Loucy (cell line): ENCODE results near the gene MAML3.

ENCODE experiments used
- H2AFZ ChIP-seq: fragments of 200-600 bp; sonication (generic); 2 replicates; pipeline ENCODE4 v1.6.0; 2016; ENCODE audit warnings: antibody characterized with exemption, mild to moderate bottlenecking, low read length, moderate library complexity
- H3F3A ChIP-seq: fragments of 200-600 bp; 2 replicates; pipeline ENCODE4 v1.6.0; 2016; ENCODE audit warnings: antibody characterized with exemption, low read depth, mild to moderate bottlenecking
- H3K27me3 ChIP-seq: fragments of 200-600 bp; sonication (generic); 2 replicates; pipeline ENCODE4 v1.6.1; 2014; ENCODE audit warnings: low read length, mild to moderate bottlenecking; ENCODE audit not compliant: insufficient read depth, poor library complexity, severe bottlenecking
- H3K36me3 ChIP-seq: fragments of 200-600 bp; sonication (generic); 2 replicates; pipeline ENCODE4 v1.6.1; 2016; ENCODE audit warnings: low read length; ENCODE audit not compliant: insufficient read depth
- H3K4me1 ChIP-seq: fragments of 200-600 bp; sonication (generic); 2 replicates; pipeline ENCODE4 v1.5.1; 2014; ENCODE audit warnings: low read length, mild to moderate bottlenecking; ENCODE audit not compliant: insufficient read depth, poor library complexity, severe bottlenecking
- H3K4me2 ChIP-seq: fragments of 200-600 bp; sonication (generic); 2 replicates; pipeline ENCODE4 v1.6.0; 2014; ENCODE audit warnings: antibody characterized with exemption, low read length, low read depth, mild to moderate bottlenecking; ENCODE audit not compliant: poor library complexity, severe bottlenecking
- H3K4me3 ChIP-seq: fragments of 200-600 bp; sonication (generic); 2 replicates; pipeline ENCODE4 v1.5.1; 2014; ENCODE audit warnings: low read length, mild to moderate bottlenecking, mixed read lengths; ENCODE audit not compliant: poor library complexity, severe bottlenecking
- H3K79me2 ChIP-seq: fragments of 200-600 bp; sonication (generic); 2 replicates; pipeline ENCODE4 v1.6.1; 2014; ENCODE audit warnings: low read length; ENCODE audit not compliant: insufficient read depth
- H3K9ac ChIP-seq: fragments of 200-600 bp; sonication (generic); 2 replicates; pipeline ENCODE4 v1.6.0; 2014; ENCODE audit warnings: mild to moderate bottlenecking, low read depth, low read length, moderate library complexity; ENCODE audit not compliant: poor library complexity, severe bottlenecking
- H3K9me2 ChIP-seq: fragments of 200-600 bp; sonication (generic); replicated peaks from 2 replicates; pipeline ENCODE4 v1.6.1; 2016; ENCODE audit warnings: low read depth, low read length, mixed read lengths
- H3K9me3 ChIP-seq: fragments of 200-600 bp; sonication (generic); 2 replicates; pipeline ENCODE4 v1.6.1; 2014; ENCODE audit warnings: mild to moderate bottlenecking, antibody characterized with exemption, low read length, low read depth; ENCODE audit not compliant: insufficient read depth
- H4K20me1 ChIP-seq: fragments of 200-600 bp; sonication (generic); 2 replicates; pipeline ENCODE4 v1.6.0; 2014; ENCODE audit warnings: antibody characterized with exemption, low read length, mild to moderate bottlenecking; ENCODE audit not compliant: insufficient read depth, poor library complexity, severe bottlenecking
- EZH2phosphoT487 ChIP-seq: fragments of 200-600 bp; IDR thresholded peaks from 2 replicates; pipeline ENCODE4 v1.6.1; 2018; ENCODE audit warnings: antibody characterized with exemption, mild to moderate bottlenecking, moderate library complexity, borderline replicate concordance
- TF ChIP-seq, protein P1 (sequence below): fragments of 200-600 bp; sonication (generic); conservative IDR thresholded peaks from 2 replicates; pipeline ENCODE4 v1.5.1; 2014; ENCODE audit warnings: mild to moderate bottlenecking, antibody characterized with exemption, low read length

Gene MAML3

DNA sequence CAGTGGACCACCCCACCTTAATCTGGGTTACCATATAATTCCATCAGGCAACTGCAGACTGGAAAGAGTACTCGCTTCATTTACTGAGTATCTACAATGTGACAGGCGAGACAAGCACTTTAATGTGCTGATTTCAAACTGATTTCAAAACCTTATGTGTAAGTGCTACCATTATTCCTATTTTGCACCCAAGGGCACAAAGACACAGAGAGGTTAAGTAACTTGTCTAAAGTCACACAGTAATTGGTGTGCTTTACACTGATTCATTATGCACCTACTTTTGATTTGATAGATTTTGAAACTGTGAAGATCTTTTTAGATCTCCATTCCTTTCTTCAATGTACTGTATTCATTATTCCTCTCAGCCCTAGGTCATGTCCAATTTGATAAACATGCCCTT is 296.0 kb downstream of the MAML3 start:
- Histone ChIP-seq H2AFZ (no peak overlapping the region), H3K4me1 (peaks cover 57% of the 10 kb centered on the region), H4K20me1 (no peaks in the 10 kb centered on the region), H3K9me3 (no peaks in the 10 kb centered on the region), H3K9ac (peak overlapping the region; percentile 40), H3K36me3 (no peaks in the 10 kb centered on the region), H3K4me3 (no peak overlapping the region), H3K79me2 (0 out of 2 replicates have a peak, but pooled peaks cover 5% of the 10 kb centered on the region), H3K27me3 (no peaks in the 10 kb centered on the region), H3K4me2 (peak overlapping the region; percentile 81), H3K9me2 (no peaks in the 10 kb centered on the region), H3F3A (peaks cover 5% of the 10 kb centered on the region; the same call in 1 of the 2 replicates)
- TF ChIP-seq EZH2phosphoT487, result no peak
- TF ChIP-seq, protein P1, sequence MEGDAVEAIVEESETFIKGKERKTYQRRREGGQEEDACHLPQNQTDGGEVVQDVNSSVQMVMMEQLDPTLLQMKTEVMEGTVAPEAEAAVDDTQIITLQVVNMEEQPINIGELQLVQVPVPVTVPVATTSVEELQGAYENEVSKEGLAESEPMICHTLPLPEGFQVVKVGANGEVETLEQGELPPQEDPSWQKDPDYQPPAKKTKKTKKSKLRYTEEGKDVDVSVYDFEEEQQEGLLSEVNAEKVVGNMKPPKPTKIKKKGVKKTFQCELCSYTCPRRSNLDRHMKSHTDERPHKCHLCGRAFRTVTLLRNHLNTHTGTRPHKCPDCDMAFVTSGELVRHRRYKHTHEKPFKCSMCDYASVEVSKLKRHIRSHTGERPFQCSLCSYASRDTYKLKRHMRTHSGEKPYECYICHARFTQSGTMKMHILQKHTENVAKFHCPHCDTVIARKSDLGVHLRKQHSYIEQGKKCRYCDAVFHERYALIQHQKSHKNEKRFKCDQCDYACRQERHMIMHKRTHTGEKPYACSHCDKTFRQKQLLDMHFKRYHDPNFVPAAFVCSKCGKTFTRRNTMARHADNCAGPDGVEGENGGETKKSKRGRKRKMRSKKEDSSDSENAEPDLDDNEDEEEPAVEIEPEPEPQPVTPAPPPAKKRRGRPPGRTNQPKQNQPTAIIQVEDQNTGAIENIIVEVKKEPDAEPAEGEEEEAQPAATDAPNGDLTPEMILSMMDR, result no peak

DNA sequence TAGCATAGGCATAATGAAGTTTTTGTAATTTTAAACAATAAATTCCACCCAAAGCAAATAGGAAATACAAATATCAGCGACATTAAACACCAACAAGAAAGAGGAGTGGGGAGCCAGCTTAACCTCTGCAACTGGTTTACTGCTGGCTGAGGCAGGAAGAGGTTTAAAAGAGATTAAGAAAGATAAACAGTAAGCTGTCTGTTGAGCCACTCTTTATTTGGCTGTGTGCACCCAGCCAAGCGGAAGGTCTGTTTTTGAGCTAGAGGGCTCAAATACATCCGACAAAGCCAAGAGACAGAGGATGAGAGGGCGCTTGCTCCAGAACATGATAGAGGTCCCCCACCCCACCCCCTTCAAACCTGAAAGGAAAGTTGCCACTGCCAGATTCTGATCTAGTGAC is 297.0 kb downstream of the MAML3 start:
- Histone ChIP-seq H3K4me2 (peak overlapping the region; percentile 81), H3K9ac (peak overlapping the region; percentile 65), H3K9me3 (no peaks in the 10 kb centered on the region), H3K36me3 (no peaks in the 10 kb centered on the region), H3K9me2 (no peaks in the 10 kb centered on the region), H4K20me1 (no peaks in the 10 kb centered on the region), H3K27me3 (no peaks in the 10 kb centered on the region), H2AFZ (no peak overlapping the region), H3K79me2 (0 out of 2 replicates have a peak, but pooled peaks cover 5% of the 10 kb centered on the region), H3K4me3 (peak overlapping the region; percentile 65), H3K4me1 (peaks cover 57% of the 10 kb centered on the region), H3F3A (peaks cover 5% of the 10 kb centered on the region; the same call in 1 of the 2 replicates)
- TF ChIP-seq, protein P1, result no peak
- no peak for TF ChIP-seq EZH2phosphoT487

DNA sequence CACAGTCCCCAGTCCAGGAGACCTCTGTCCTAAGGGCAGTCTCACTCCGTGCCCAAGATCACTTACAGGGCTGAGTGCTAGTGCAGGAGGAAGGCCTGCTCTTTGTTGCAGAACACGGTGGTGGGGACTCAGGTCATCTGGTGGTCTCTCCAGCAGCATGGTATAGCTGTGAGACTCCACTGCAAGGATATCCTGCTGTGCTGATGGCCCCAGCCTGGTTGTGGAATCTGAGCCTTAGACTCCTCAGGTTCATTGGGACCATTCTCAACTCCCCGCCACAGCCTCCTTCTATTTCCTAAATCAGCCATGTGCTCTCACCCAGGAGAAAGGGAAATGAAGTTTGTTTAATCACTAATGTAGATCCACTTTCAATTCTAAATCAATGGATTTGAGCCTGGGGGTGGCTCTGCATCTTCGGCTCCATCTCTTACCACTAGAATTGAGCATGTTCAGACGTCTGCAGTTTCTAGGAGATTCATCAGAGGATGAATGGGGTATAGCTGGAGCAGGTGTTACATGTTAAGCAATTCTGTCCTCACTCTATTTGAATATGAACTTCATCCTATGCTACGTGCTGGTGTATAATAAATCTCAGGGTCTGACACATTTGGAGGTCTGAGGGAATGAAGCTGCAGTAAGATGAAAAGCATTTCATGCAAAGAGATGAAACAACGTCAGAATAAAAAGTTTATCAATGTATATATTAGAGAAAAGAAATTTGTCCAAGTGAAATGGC is 299.1 kb downstream of the MAML3 start:
- Histone ChIP-seq H3K4me1 (peaks cover 79% of the 10 kb centered on the region), H4K20me1 (no peaks in the 10 kb centered on the region), H3K79me2 (0 out of 2 replicates have a peak, but pooled peaks cover 5% of the 10 kb centered on the region), H3K4me2 (peak overlapping the region; percentile 81), H2AFZ (no peak overlapping the region), H3K9me2 (no peaks in the 10 kb centered on the region), H3K4me3 (no peak overlapping the region), H3K9ac (peak overlapping the region; percentile 7), H3K27me3 (no peaks in the 10 kb centered on the region), H3K36me3 (no peaks in the 10 kb centered on the region), H3F3A (peaks cover 5% of the 10 kb centered on the region; the same call in 1 of the 2 replicates), H3K9me3 (no peaks in the 10 kb centered on the region)
- TF ChIP-seq, protein P1, result no peak
- no peak for TF ChIP-seq EZH2phosphoT487
